Measurements from ENCODE around the gene KXD1.
"Not testable (repeated sequence)": the region's sequence is repeated elsewhere in the genome, so short reads cannot be mapped to it uniquely, and the experiment has no call there.

KXD1 gene

DNA sequence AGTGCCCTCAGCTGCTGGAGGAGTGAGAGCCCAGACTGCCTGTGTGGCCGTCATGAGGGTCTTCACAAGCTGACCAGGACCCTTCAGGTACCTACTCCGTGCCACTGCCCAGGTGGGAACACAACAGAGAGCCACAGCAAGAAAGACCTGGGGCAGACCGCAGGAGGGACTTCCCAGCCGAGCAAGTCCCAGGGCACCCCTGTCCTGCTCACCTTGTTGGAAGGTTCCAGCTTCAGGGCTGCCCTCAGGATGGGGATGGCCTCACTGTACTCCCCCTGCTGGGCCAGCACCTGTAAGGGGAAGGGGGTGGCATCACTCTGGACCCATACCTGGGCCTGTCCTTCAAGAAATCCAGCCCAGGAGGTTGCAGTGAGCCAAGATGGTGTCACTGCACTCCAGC lies 24.6 kb upstream of the KXD1 start:
- in situ Hi-C loops (cut with MboI; ENCODE audit: low sequenced_read_pairs): no loop called here

GRCh38 chr19:18536475-18536874 lies 21.2 kb upstream of the KXD1 start:
- in situ Hi-C loops (cut with MboI; ENCODE audit: low sequenced_read_pairs): no loop called here

DNA sequence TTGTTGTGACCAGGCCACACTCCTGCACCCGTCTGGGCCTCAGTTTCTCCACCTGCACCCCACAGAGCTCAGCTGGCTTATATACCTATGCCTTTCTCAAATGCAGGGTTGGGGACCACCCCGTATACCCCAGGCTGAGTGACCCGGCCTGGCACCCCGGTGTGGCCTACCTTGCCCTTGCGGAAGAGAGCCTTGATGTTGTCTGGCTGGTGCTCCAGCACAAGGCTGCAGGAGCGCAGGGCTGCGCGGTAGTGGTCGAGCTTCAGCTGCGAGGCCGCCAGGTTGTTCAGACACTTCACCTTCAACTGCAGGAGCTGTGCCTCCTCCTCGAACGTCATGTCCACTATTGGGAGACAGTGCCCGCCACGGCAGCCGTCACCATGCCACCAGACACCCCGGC lies 20.2 kb upstream of the KXD1 start:
- in situ Hi-C loops (cut with MboI; ENCODE audit: low sequenced_read_pairs): no loop called here

DNA sequence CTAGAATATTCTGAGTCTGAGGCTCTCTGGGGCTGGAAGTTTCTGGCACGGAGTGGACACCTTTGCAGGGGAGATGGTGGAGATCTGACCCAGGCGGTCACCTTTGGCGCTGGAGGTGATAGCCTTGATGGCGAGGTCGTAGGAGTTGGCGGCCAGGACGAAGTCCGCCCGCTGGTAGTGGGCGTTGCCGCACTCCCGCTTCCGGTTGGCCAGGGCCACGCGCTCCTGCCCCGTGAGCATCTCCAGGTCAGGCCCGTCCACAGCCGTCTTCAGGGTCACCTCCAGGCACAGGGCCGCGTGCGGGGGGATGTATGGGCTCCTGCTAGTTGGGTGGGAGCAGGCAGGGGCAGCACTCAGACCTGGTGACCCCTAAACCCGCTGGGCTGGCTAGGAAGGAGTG lies 19.6 kb upstream of the KXD1 start:
- in situ Hi-C loops (cut with MboI; ENCODE audit: low sequenced_read_pairs): no loop called here

DNA sequence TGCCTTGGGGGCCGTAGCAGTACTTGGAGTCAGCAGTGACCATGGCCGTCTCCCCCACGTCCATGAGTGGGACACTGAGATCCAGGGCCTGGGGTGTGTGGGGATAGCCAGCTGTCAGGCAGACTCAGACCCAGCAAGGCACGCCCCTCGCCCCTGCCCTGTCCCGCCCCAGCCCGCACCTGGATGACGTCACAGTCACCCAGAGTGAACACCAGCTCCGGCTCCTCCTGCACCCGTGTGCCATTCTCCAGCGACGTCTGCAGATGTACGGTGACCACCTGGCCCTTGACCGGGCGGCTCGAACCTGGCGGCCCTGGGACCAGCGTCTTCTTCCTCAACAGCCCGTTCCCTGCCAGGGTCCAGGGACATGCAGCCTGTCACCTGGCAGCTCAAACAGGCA lies 18.3 kb upstream of the KXD1 start:
- in situ Hi-C loops (cut with MboI; ENCODE audit: low sequenced_read_pairs): no loop called here

- in situ Hi-C loops (cut with MboI; ENCODE audit: low sequenced_read_pairs): not testable (repeated sequence)
Measured at GRCh38 chr19:18540200-18540599, 17.5 kb upstream of the KXD1 start.

- in situ Hi-C loops (cut with MboI; ENCODE audit: low sequenced_read_pairs): no loop called here
Measured at GRCh38 chr19:18541258-18541991, 16.2 kb upstream of the KXD1 start.

GRCh38 chr19:18541992-18542940 lies 15.4 kb upstream of the KXD1 start:
- in situ Hi-C loops (cut with MboI; ENCODE audit: low sequenced_read_pairs): no loop called here

DNA sequence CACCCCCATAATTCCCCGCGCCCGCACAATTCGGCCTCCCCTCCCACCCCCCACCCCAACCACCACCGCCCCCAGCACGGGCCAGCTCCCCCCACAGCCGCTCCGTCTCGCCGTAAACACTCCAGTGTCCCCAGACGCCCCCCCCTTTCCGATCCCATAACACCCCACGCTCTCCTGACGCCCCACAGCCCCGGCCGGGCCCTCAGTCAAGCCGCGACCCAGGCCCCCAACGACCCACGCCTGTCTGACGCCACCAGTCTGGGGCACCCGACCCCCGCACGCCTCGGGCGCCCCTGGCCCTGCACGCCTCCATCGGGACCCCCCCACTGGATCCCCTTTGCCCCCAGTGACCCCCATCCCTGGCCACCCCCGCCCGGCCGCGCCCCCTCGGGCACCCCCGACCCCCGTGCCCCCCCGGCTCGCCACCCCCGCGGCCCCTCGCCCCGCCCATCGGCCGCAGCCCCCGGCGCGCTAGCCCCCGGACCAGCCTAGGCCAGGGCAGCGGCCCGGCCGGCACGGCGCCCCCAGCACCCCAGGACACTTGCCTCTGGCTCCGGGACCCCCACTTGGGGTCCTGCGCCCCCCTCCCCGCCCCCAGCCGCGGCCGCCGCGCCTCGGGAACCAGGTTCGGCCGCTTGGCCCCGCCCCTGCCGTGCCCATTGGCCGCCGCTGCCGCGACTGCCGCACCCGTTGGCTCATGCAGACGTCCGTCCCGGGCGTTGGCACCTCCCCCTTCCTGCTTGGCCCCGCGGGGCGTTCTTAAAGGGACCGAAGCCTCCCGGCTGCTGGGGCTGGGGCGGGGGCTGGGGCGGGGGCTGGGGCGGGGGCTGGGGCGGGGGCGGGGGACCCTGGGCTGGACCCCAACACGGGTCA lies 14.5 kb upstream of the KXD1 start, which contains the start of gene FKBP8:
FKBP8 (minus strand) TSS at position 633 of the 873 bp plus-strand sequence. CDS start 1,603 bp downstream, outside the sequence.
- in situ Hi-C loops (cut with MboI; ENCODE audit: low sequenced_read_pairs): no loop called here

DNA sequence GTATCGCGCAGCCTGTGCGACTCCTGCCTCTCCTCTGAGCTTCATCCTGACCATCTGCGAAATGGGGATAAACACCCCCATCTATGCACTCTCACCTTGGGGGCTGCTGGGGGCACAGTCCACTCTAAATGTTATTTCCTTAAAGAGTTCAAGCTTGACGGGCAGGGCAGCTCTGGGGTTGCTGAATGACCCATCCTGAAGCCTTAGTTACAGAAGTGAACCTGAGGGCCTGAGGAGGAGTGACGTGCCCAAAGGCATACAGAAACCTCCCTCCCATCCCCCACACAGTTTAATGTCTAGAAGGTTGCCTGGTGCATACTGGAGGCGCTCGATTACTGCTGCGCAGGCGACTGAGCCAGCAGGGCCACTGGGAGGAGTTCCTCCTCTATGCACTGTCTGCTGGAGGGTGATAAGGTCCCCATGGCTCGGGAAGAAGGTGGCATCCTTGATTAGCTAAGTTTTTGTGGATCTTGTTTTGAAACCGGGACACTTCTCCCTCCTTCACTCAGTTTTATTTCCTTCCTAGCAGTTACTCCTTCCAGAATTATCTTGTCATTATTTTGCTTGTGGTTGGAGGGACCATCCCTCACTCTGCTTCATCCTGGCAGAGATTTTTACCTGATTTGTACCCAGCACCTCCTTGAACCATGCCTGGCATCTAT lies 13.7 kb upstream of the KXD1 start:
- in situ Hi-C loops (cut with MboI; ENCODE audit: low sequenced_read_pairs): no loop called here

- in situ Hi-C loops (cut with MboI; ENCODE audit: low sequenced_read_pairs): no loop called here
Measured at GRCh38 chr19:18551631-18552030, 6.0 kb upstream of the KXD1 start.

DNA sequence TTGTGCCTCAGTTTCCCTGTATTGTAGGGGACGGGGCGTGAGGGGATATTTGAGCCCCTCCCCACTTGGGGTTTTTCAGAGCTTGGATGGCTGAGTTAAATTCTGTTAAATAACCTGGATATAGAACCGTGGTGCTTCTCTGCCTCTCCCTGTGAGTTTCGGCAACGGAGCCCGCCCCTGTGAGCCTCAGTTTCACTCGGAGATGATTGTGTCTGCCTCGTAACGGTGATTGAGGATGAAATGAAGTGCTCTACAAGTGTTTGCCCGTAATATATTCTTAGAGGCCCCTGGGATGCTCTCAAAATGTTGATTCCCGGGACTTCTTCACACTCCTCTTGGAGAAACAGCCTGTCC lies 509 bp downstream of the KXD1 start:
- in situ Hi-C loops (cut with MboI; ENCODE audit: low sequenced_read_pairs): no loop called here

GRCh38 chr19:18558604-18559003 lies 934 bp downstream of the KXD1 start:
- in situ Hi-C loops (cut with MboI; ENCODE audit: low sequenced_read_pairs): no loop called here

DNA sequence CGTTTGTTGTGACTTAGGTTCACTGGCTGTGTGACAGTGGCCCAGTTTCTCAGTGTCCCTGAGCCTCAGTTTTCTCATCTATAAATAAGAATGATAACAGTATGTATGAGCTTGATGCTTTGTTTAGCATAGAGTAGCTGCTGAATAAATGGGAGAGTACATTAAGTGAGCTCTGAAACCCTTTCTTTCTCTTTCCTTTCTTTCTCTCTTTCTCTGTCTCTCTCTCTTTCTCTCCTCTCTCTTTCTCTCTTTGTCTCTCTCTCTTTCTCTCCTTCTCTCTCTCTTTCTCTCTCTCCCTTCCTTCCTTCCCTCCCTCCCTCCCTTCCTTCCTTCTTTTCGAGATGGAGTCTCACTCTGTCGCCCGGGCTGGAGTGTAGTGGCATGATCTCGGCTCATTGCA lies 2.0 kb downstream of the KXD1 start:
- in situ Hi-C loops (cut with MboI; ENCODE audit: low sequenced_read_pairs): no loop called here

DNA sequence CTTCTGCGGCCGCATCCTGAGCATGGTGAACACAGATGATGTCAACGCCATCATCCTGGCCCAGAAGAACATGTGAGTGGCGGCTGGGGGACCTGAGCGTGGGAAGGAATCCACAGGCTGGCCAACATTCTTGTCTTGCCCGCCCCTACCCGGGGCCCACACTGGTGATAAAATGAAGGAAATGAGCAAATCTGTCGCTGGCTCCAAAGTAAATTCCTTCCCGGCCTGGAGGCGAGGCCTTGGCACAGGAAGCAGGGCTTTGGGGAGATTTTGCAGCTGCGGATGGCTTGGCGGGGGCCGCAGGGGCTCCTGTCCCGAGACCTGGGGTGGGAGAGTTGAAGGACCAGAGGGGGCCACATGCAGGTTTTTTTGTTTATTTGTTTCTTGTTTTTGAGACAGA lies 4.4 kb downstream of the KXD1 start:
- in situ Hi-C loops (cut with MboI; ENCODE audit: low sequenced_read_pairs): no loop called here

- in situ Hi-C loops (cut with MboI; ENCODE audit: low sequenced_read_pairs): no loop called here
Measured at GRCh38 chr19:18566953-18567352, 9.3 kb downstream of the KXD1 start.

DNA sequence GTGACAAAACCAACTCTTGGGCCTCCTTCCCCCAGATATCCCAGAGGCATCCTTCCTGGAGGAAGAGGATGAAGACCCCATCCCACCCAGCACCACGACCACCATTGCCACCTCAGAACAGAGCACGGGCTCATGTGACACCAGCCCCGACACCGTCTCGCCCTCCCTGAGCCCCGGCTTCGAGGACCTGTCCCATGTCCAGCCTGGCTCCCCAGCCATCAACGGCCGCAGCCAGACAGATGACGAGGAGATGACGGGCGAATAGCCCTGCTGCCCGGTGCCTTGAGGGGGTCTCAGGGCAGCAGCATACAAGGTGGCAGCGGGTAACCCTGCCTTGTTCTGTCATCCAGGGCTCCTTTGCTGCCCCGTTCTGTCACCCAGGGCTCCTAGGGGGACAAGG lies 10.7 kb downstream of the KXD1 start:
- in situ Hi-C loops (cut with MboI; ENCODE audit: low sequenced_read_pairs): no loop called here

DNA sequence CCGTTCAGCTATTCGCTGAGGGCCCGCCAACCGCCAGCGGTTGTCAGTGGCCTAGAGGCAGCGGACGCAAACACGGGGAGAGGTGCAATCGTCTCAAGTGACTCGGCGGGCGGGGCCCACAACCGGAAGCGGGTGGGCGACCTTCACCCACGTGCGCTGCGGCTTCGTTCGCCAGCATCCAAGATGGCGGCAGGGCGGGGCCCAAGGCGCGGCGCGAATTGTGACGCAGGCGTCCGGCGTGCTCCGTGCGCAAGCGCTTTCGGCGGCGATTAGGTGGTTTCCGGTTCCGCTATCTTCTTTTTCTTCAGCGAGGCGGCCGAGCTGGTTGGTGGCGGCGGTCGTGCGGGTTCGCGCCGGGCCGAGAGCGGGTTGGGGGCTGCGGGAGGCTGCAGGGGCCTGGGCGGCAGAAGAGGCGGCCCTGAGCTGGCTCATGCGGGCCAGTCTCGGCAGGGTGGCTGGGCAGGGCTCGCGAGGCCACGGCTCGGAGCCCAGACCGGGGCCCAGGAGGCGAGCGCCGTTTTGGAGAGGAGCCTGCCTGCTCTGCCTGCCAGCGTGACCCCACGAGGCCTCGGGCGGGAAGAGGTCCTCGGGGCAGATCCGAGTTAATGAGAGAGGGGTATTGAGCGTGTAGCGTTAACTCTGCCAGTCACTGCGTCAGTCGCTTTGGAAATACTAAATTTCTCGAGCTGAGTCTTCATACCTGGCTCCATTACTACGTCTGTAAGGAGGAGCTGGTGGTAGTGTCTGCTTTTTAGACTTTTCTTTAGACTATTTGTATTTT lies 14.1 kb downstream of the KXD1 start, which contains the start of gene UBA52:
UBA52 (plus strand) TSS at position 294 of the 781 bp plus-strand sequence. CDS start 1,444 bp downstream, outside the sequence.
- in situ Hi-C loops (cut with MboI; ENCODE audit: low sequenced_read_pairs): no loop called here

GRCh38 chr19:18574691-18575291 lies 17.1 kb downstream of the KXD1 start:
- in situ Hi-C loops (cut with MboI; ENCODE audit: low sequenced_read_pairs): no loop called here
